Neural cell (in vitro differentiated cells): ENCODE measurements around the gene PTGIS. TPM values are rescaled to one million over a fixed set of nuclear protein-coding genes. Genes with fewer than 3 reads are reported as not detected.

Experiments used
- H2AFZ ChIP-seq: fragments of 200-600, 300-800 bp; sonication (generic), shearing (Covaris generic); 2 replicates; pipeline ENCODE4 v1.6.0; 2014; ENCODE audit warnings: low read depth, mild to moderate bottlenecking, antibody characterized with exemption, low read length, moderate library complexity
- H3F3A ChIP-seq: fragments of 200-600 bp; shearing (Covaris generic); 2 replicates; pipeline ENCODE4 v1.6.1; 2016; ENCODE audit warnings: mild to moderate bottlenecking, moderate library complexity, mixed read lengths, antibody characterized with exemption, low read length; ENCODE audit not compliant: insufficient read depth, poor library complexity, severe bottlenecking
- H3K27ac ChIP-seq: fragments of 200-600, 300-800 bp; sonication (generic), shearing (Covaris generic); 2 replicates; pipeline ENCODE4 v1.5.1; 2014; ENCODE audit warnings: mild to moderate bottlenecking, low read length, moderate library complexity
- H3K27me3 ChIP-seq: fragments of 300-800, 200-600 bp; sonication (generic), shearing (Covaris generic); 2 replicates; pipeline ENCODE4 v1.6.0; 2014; ENCODE audit warnings: mild to moderate bottlenecking, low read depth, low read length, moderate library complexity; ENCODE audit not compliant: insufficient read depth
- H3K36me3 ChIP-seq: fragments of 300-800, 200-600 bp; sonication (generic), shearing (Covaris generic); 2 replicates; pipeline ENCODE4 v1.5.1; 2014; ENCODE audit warnings: mild to moderate bottlenecking, antibody characterized with exemption, low read length, moderate library complexity; ENCODE audit not compliant: insufficient read depth
- H3K4me2 ChIP-seq: fragments of 300-800, 200-600 bp; sonication (generic), shearing (Covaris generic); 2 replicates; pipeline ENCODE4 v1.6.0; 2014; ENCODE audit warnings: mild to moderate bottlenecking, low read length
- H3K4me3 ChIP-seq: fragments of 300-800, 200-600 bp; sonication (generic), shearing (Covaris generic); 2 replicates; pipeline ENCODE4 v1.5.1; 2014; ENCODE audit warnings: mild to moderate bottlenecking, low read length, moderate library complexity
- H3K79me2 ChIP-seq: fragments of 200-600 bp; shearing (Covaris generic); replicated peaks from 2 replicates; pipeline ENCODE4 v1.6.0; 2014; ENCODE audit warnings: mild to moderate bottlenecking, low read length, moderate library complexity; ENCODE audit not compliant: insufficient read depth
- H3K9ac ChIP-seq: fragments of 300-800, 200-600 bp; sonication (generic), shearing (Covaris generic); 2 replicates; pipeline ENCODE4 v1.6.1; 2016; ENCODE audit warnings: mild to moderate bottlenecking, low read length, mixed read lengths
- H3K9me2 ChIP-seq: fragments of 200-600 bp; shearing (Covaris generic); 2 replicates; pipeline ENCODE4 v1.6.1; 2016; ENCODE audit warnings: mild to moderate bottlenecking, low read length, mixed read lengths; ENCODE audit not compliant: insufficient read depth
- H3K9me3 ChIP-seq: fragments of 200-600, 300-800 bp; sonication (generic), shearing (Covaris generic); 2 replicates; pipeline ENCODE4 v1.6.1; 2016; ENCODE audit warnings: mild to moderate bottlenecking, mixed run types, low read length, moderate library complexity, mixed read lengths
- H4K20me1 ChIP-seq: fragments of 200-600 bp; shearing (Covaris generic); 2 replicates; pipeline ENCODE4 v1.6.1; 2016; ENCODE audit warnings: mild to moderate bottlenecking, mixed run types; ENCODE audit not compliant: insufficient read depth
- EP300 ChIP-seq: fragments of 450-650 bp; conservative IDR thresholded peaks from 2 replicates; pipeline ENCODE4 v1.6.1; 2014; ENCODE audit warnings: antibody characterized with exemption, mild to moderate bottlenecking, moderate library complexity; ENCODE audit not compliant: poor library complexity, severe bottlenecking
- EZH2 ChIP-seq: fragments of 200-600, 300-800 bp; shearing (Covaris generic), sonication (generic); IDR thresholded peaks from 2 replicates; pipeline ENCODE4 v1.6.1; 2014; ENCODE audit warnings: antibody characterized with exemption, low read length, borderline replicate concordance, mild to moderate bottlenecking; ENCODE audit not compliant: insufficient read depth, poor library complexity, severe bottlenecking
- MXI1 ChIP-seq: fragments of 450-650 bp; conservative IDR thresholded peaks from 2 replicates; pipeline ENCODE4 v1.6.1; 2014; ENCODE audit warnings: antibody characterized with exemption, mild to moderate bottlenecking; ENCODE audit not compliant: poor library complexity, severe bottlenecking
- POLR2AphosphoS5 ChIP-seq: IDR thresholded peaks from 2 replicates; pipeline ENCODE4 v1.6.1; 2012
- RAD21 ChIP-seq: fragments of 450-650 bp; conservative IDR thresholded peaks from 2 replicates; pipeline ENCODE4 v1.6.1; 2014; ENCODE audit warnings: antibody characterized with exemption, mild to moderate bottlenecking, moderate library complexity
- REST ChIP-seq: IDR thresholded peaks from 2 replicates; pipeline ENCODE4 v1.6.1; 2012; ENCODE audit warnings: borderline replicate concordance
- SMC3 ChIP-seq: fragments of 450-650 bp; conservative IDR thresholded peaks from 2 replicates; pipeline ENCODE4 v1.6.1; 2014; ENCODE audit warnings: antibody characterized with exemption, mild to moderate bottlenecking, moderate library complexity; ENCODE audit not compliant: poor library complexity
- TAF1 ChIP-seq: IDR thresholded peaks from 2 replicates; pipeline ENCODE4 v1.6.1; 2012; ENCODE audit warnings: low read depth
- polyA plus RNA-seq: library from polyadenylated mRNA; depleted of rRNA; stranded (reverse); fragments of >200 nt; gene quantifications from 2 replicates; pipeline ENCODE4 v1.2.3, GENCODE V29; 2014
- TF ChIP-seq, protein P1 (sequence below): fragments of 450-650 bp; IDR thresholded peaks from 2 replicates; pipeline ENCODE4 v1.5.1; 2014; ENCODE audit warnings: antibody characterized with exemption, mild to moderate bottlenecking, moderate library complexity; ENCODE audit not compliant: poor library complexity, severe bottlenecking

Gene PTGIS
- polyA plus RNA-seq, 1 donor from 2014 or later: 3.2 TPM

- peak overlapping the region; percentile 85 for H2AFZ ChIP-seq
- H3K79me2 ChIP-seq: no peaks in the 10 kb centered on the region
- H4K20me1 ChIP-seq: no peaks in the 10 kb centered on the region
- H3K27me3 ChIP-seq: no peaks in the 10 kb centered on the region
- TF ChIP-seq RAD21: peak; percentile 91
- TF ChIP-seq MXI1: peak; percentile 91
- TF ChIP-seq, protein P1, sequence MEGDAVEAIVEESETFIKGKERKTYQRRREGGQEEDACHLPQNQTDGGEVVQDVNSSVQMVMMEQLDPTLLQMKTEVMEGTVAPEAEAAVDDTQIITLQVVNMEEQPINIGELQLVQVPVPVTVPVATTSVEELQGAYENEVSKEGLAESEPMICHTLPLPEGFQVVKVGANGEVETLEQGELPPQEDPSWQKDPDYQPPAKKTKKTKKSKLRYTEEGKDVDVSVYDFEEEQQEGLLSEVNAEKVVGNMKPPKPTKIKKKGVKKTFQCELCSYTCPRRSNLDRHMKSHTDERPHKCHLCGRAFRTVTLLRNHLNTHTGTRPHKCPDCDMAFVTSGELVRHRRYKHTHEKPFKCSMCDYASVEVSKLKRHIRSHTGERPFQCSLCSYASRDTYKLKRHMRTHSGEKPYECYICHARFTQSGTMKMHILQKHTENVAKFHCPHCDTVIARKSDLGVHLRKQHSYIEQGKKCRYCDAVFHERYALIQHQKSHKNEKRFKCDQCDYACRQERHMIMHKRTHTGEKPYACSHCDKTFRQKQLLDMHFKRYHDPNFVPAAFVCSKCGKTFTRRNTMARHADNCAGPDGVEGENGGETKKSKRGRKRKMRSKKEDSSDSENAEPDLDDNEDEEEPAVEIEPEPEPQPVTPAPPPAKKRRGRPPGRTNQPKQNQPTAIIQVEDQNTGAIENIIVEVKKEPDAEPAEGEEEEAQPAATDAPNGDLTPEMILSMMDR: peak; percentile 98
- peak; percentile 52 for TF ChIP-seq REST
- TF ChIP-seq EP300: peak; percentile 51
- TF ChIP-seq SMC3: peak; percentile 97
- peak; percentile 21 for TF ChIP-seq TAF1
- TF ChIP-seq EZH2: no peak
- TF ChIP-seq POLR2AphosphoS5: peak; percentile 79
- H3K4me3 ChIP-seq: peak overlapping the region; percentile 83
- no peaks in the 10 kb centered on the region for H3K36me3 ChIP-seq
- H3K9ac ChIP-seq: peak overlapping the region; percentile 89
- no peaks in the 10 kb centered on the region for H3K9me2 ChIP-seq
- H3F3A ChIP-seq: no peaks in the 10 kb centered on the region
- H3K27ac ChIP-seq: peak overlapping the region; percentile 76
- peak overlapping the region; percentile 60 for H3K4me2 ChIP-seq
- no peaks in the 10 kb centered on the region for H3K9me3 ChIP-seq
These were observed 83.5 kb downstream of the PTGIS start for GRCh38 chr20:49484180-49485140.

DNA sequence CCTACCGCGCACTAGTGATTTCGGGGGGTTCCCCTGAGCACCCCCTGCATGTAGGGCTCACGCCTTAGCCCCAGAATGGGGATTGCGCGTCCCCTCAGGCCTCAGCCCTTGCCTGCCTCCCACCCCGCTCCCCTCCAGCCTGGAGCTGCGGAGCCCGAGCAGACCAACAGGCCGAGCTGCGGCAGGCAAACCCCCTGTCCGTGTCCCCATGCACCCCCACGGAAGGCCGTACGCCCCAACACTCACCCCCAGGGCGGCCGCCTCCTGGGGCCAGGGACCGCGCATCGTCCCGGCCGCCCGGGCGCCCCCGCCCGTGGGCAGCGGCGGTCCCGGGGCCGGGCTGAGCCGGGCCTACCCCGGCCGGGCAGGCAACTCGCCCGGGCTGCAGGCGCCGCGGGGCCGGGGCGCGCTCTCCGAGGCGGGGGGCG, 84.2 kb downstream of the PTGIS start:
- peak overlapping the region; percentile 64 for H3K27ac ChIP-seq
- H3K4me2 ChIP-seq: no peak overlapping the region
- H3K9me3 ChIP-seq: no peaks in the 10 kb centered on the region
- H3K9ac ChIP-seq: peak overlapping the region; percentile 89
- H4K20me1 ChIP-seq: no peaks in the 10 kb centered on the region
- TF ChIP-seq EZH2: no peak
- TF ChIP-seq, protein P1: no peak
- no peak for TF ChIP-seq MXI1
- TF ChIP-seq EP300: no peak
- no peak for TF ChIP-seq TAF1
- no peak for TF ChIP-seq RAD21
- TF ChIP-seq REST: no peak
- no peak for TF ChIP-seq POLR2AphosphoS5
- no peak for TF ChIP-seq SMC3
- no peaks in the 10 kb centered on the region for H3F3A ChIP-seq
- H3K27me3 ChIP-seq: no peaks in the 10 kb centered on the region
- peak overlapping the region; percentile 86 for H3K4me3 ChIP-seq
- H3K36me3 ChIP-seq: no peaks in the 10 kb centered on the region
- no peaks in the 10 kb centered on the region for H3K9me2 ChIP-seq
- H2AFZ ChIP-seq: peak overlapping the region; percentile 85
- H3K79me2 ChIP-seq: no peaks in the 10 kb centered on the region
